H1 (cell line): Measurements from ENCODE around the gene RASAL2. TPM values are rescaled to one million over a fixed set of nuclear protein-coding genes. Genes with fewer than 3 reads are reported as not detected.

Source experiments
- CTCF ChIA-PET: fragments of 300-600 bp; sonication (Branson Sonifier 250); formaldehyde crosslinking; loops from one replicate; lab custom pipeline; 2021; ENCODE audit not compliant: partially characterized antibody; lab: Charles Lee
- POLR2A ChIA-PET: fragments of 300-600 bp; sonication (Branson Sonifier 250); formaldehyde crosslinking; loops from one replicate; lab custom pipeline; 2021; ENCODE audit warnings: inconsistent platforms; ENCODE audit not compliant: partially characterized antibody; lab: Charles Lee
- DNase-seq, 2 experiments: peaks; one replicate each; pipeline versions ENCODE4 v3.0.0 to v3.0.0-alpha.2; 2010 to 2022; ENCODE audit warnings: low spot score in 2 of 2, low read depth in 1 of 2, mixed read lengths in 1 of 2
- FAIRE-seq: peaks from 2 replicates; lab custom pipeline; 2011; peaks lifted over from hg19 to GRCh38; lab: Jason Lieb, UNC
- H2AFZ ChIP-seq: 2 replicates; pipeline ENCODE4 v1.8.1; 2012; ENCODE audit warnings: low read length, inconsistent platforms
- H2AK5ac ChIP-seq: 2 replicates; pipeline ENCODE4 v1.6.1; 2013; ENCODE audit warnings: low read depth, low read length
- H2BK120ac ChIP-seq: replicated peaks from 2 replicates; pipeline ENCODE3; 2013; ENCODE audit warnings: low read depth, low read length, inconsistent platforms
- H2BK12ac ChIP-seq: 2 replicates; pipeline ENCODE4 v1.6.1; 2013; ENCODE audit warnings: low read depth, low read length
- H2BK15ac ChIP-seq: 2 replicates; pipeline ENCODE4 v1.6.1; 2013; ENCODE audit warnings: low read length
- H2BK20ac ChIP-seq: 2 replicates; pipeline ENCODE4 v1.6.1; 2013; ENCODE audit warnings: low read length
- H2BK5ac ChIP-seq: 2 replicates; pipeline ENCODE4 v1.6.1; 2013; ENCODE audit warnings: low read depth, low read length
- H3K14ac ChIP-seq: 2 replicates; pipeline ENCODE4 v1.6.1; 2013; ENCODE audit warnings: inconsistent platforms; ENCODE audit not compliant: insufficient read length
- H3K18ac ChIP-seq: 2 replicates; pipeline ENCODE4 v1.6.1; 2013; ENCODE audit warnings: low read length; ENCODE audit errors: extremely low read depth
- H3K23ac ChIP-seq: 2 replicates; pipeline ENCODE4 v1.6.1; 2013; ENCODE audit warnings: inconsistent platforms; ENCODE audit not compliant: insufficient read length
- H3K23me2 ChIP-seq: 2 replicates; pipeline ENCODE4 v1.6.1; 2013; ENCODE audit warnings: low read depth, low read length
- H3K27ac ChIP-seq: 2 replicates; pipeline ENCODE4 v1.6.1; 2011; ENCODE audit warnings: low read depth, low read length, inconsistent platforms
- H3K27me3 ChIP-seq, 4 experiments: replicated peaks in 1 of 4; 1 replicate in 1 of 4; 2 replicates in 3 of 4; pipeline versions ENCODE4 v1.6.1 to v1.8.1; 2011 to 2013; ENCODE audit warnings: low read length in 3 of 4, mild to moderate bottlenecking in 3 of 4, inconsistent platforms in 2 of 4, mixed read lengths in 2 of 4, moderate library complexity in 1 of 4; ENCODE audit not compliant: control insufficient read depth in 3 of 4, insufficient read depth in 3 of 4; ENCODE audit errors: extremely low read depth in 1 of 4
- H3K36me3 ChIP-seq, 4 experiments: 2 replicates each; pipeline versions ENCODE4 v1.6.1 to v1.8.1; 2011 to 2013; ENCODE audit warnings: mild to moderate bottlenecking in 4 of 4, low read length in 3 of 4, moderate library complexity in 2 of 4, control low read depth in 1 of 4, inconsistent platforms in 1 of 4; ENCODE audit not compliant: insufficient read depth in 4 of 4, control insufficient read depth in 2 of 4
- H3K4ac ChIP-seq: replicated peaks from 2 replicates; pipeline ENCODE3; 2013; ENCODE audit warnings: low read length, low read depth, mixed read lengths, inconsistent platforms; ENCODE audit not compliant: insufficient read length
- H3K4me1 ChIP-seq, 4 experiments: replicated peaks in 1 of 4; 1 replicate in 1 of 4; 2 replicates in 3 of 4; pipeline versions ENCODE4 v1.6.1 to v1.8.1; 2011 to 2013; ENCODE audit warnings: low read length in 3 of 4, inconsistent platforms in 2 of 4, mixed read lengths in 1 of 4; ENCODE audit not compliant: insufficient read depth in 4 of 4, control insufficient read depth in 3 of 4
- H3K4me2 ChIP-seq, 2 experiments: 2 replicates each; pipeline versions ENCODE4 v1.6.1 to v1.8.1; 2011 to 2013; ENCODE audit warnings: low read depth in 2 of 2, low read length in 2 of 2, control low read depth in 1 of 2, inconsistent platforms in 1 of 2, mild to moderate bottlenecking in 1 of 2; ENCODE audit not compliant: insufficient read depth in 1 of 2
- H3K4me3 ChIP-seq, 4 experiments: fragments of 200-600, 300-600 bp in 1 of 4; sonication (generic), shearing (Covaris generic), sonication (Bioruptor Twin) in 1 of 4; 2 replicates each; pipeline versions ENCODE4 v1.5.1 to v1.8.1; 2011 to 2016; ENCODE audit warnings: low read length in 4 of 4, low read depth in 3 of 4, control low read depth in 2 of 4, inconsistent platforms in 2 of 4, mild to moderate bottlenecking in 2 of 4, mixed read lengths in 1 of 4, moderate library complexity in 1 of 4; ENCODE audit not compliant: insufficient read depth in 2 of 4; ENCODE audit errors: extremely low read depth in 1 of 4
- H3K56ac ChIP-seq: replicated peaks from 2 replicates; pipeline ENCODE3; 2013; ENCODE audit warnings: low read depth, mild to moderate bottlenecking, mixed read lengths, low read length, inconsistent platforms; ENCODE audit not compliant: insufficient read length
- H3K79me1 ChIP-seq: 2 replicates; pipeline ENCODE4 v1.6.1; 2013; ENCODE audit warnings: low read depth, low read length, control low read depth
- H3K79me2 ChIP-seq, 2 experiments: 2 replicates each; pipeline versions ENCODE4 v1.6.1 to v1.8.1; 2012 to 2013; ENCODE audit warnings: low read length in 2 of 2, mild to moderate bottlenecking in 2 of 2, inconsistent platforms in 1 of 2; ENCODE audit not compliant: insufficient read depth in 2 of 2, control insufficient read depth in 1 of 2
- H3K9ac ChIP-seq, 4 experiments: replicated peaks in 1 of 4; 1 replicate in 1 of 4; 2 replicates in 3 of 4; pipeline versions ENCODE4 v1.6.1 to v1.8.1; 2011 to 2013; ENCODE audit warnings: low read depth in 3 of 4, low read length in 3 of 4, control low read depth in 2 of 4, mild to moderate bottlenecking in 2 of 4, moderate library complexity in 2 of 4, inconsistent platforms in 1 of 4; ENCODE audit errors: extremely low read depth in 1 of 4
- H3K9me3 ChIP-seq, 2 experiments: 2 replicates each; pipeline versions ENCODE4 v1.6.1 to v1.8.1; 2012 to 2013; ENCODE audit warnings: mild to moderate bottlenecking in 2 of 2, moderate library complexity in 2 of 2, control low read depth in 1 of 2, inconsistent platforms in 1 of 2, low read depth in 1 of 2, low read length in 1 of 2, mixed read lengths in 1 of 2; ENCODE audit not compliant: insufficient read depth in 2 of 2
- H4K20me1 ChIP-seq, 2 experiments: replicated peaks in 1 of 2; 2 replicates each; pipeline versions ENCODE3 to v1.8.1; 2011 to 2013; ENCODE audit warnings: inconsistent platforms in 2 of 2, low read length in 2 of 2, mild to moderate bottlenecking in 1 of 2; ENCODE audit not compliant: insufficient read depth in 2 of 2, control insufficient read depth in 1 of 2
- H4K5ac ChIP-seq: 2 replicates; pipeline ENCODE4 v1.6.1; 2013; ENCODE audit warnings: low read length, low read depth, mixed read lengths, inconsistent platforms; ENCODE audit not compliant: insufficient read length
- H4K8ac ChIP-seq: 2 replicates; pipeline ENCODE4 v1.8.0; 2013; ENCODE audit warnings: mild to moderate bottlenecking, moderate library complexity, low read length, inconsistent platforms; ENCODE audit not compliant: insufficient read depth; ENCODE audit errors: extremely low read depth
- H4K91ac ChIP-seq: replicated peaks from 2 replicates; pipeline ENCODE3; 2013; ENCODE audit warnings: low read length, mixed read lengths, inconsistent platforms; ENCODE audit not compliant: insufficient read length
- CEBPB ChIP-seq: IDR thresholded peaks from 2 replicates; pipeline ENCODE4 v1.6.1; 2012; ENCODE audit warnings: low read depth, low read length
- FOSL1 ChIP-seq: IDR thresholded peaks from 2 replicates; pipeline ENCODE4 v1.6.1; 2011; ENCODE audit warnings: mild to moderate bottlenecking, low read depth, low read length, moderate library complexity; ENCODE audit not compliant: insufficient read depth
- RBBP5 ChIP-seq: IDR thresholded peaks from 2 replicates; pipeline ENCODE4 v1.7.1; 2012; ENCODE audit warnings: low read depth, mild to moderate bottlenecking, inconsistent platforms, low read length, moderate library complexity, borderline replicate concordance
- RFX5 ChIP-seq: IDR thresholded peaks from 2 replicates; pipeline ENCODE4 v1.6.1; 2011; ENCODE audit warnings: low read depth, low read length, improper control_type of control experiment, borderline replicate concordance
- RNF2 ChIP-seq: fragments of 200-900, 300-1000 bp; sonication (generic); IDR thresholded peaks from 2 replicates; pipeline ENCODE4 v1.7.1; 2016; ENCODE audit warnings: borderline replicate concordance, low read depth, mild to moderate bottlenecking, antibody characterized with exemption, low read length; ENCODE audit not compliant: poor library complexity, severe bottlenecking; ENCODE audit errors: missing control alignments
- SP4 ChIP-seq: IDR thresholded peaks from 2 replicates; pipeline ENCODE4 v1.6.1; 2012; ENCODE audit warnings: low read length, inconsistent platforms
- TAF1 ChIP-seq: IDR thresholded peaks from 2 replicates; pipeline ENCODE4 v1.6.1; 2011; ENCODE audit warnings: mild to moderate bottlenecking, low read depth, low read length
- WGBS, 2 experiments: shearing (Covaris generic) in 1 of 2; methylation state at CpG; one replicate each; pipeline versions ENCODE4 v1.1.6 to v1.1.7; 2013 to 2015; ENCODE audit warnings: low lambda C conversion rate in 2 of 2, mixed read lengths in 2 of 2, inconsistent platforms in 1 of 2, low coverage in 1 of 2, missing lambda C conversion rate in 1 of 2; ENCODE audit not compliant: insufficient replicate concordance in 2 of 2, insufficient coverage in 1 of 2, insufficient read length in 1 of 2; ENCODE audit errors: extremely low coverage in 1 of 2, missing lambda C conversion rate in 1 of 2; 5-methylcytosine and 5-hydroxymethylcytosine counted together
- polyA plus RNA-seq, 7 experiments: library from polyadenylated mRNA; depleted of rRNA in 3 of 7; stranded (reverse) in 5 of 7; unstranded in 2 of 7; fragments of >200 nt in 5 of 7; fragments of 200-250 nt in 2 of 7; gene quantifications; 1 replicate in 5 of 7; 2 replicates in 1 of 7; 4 replicates in 1 of 7; pipeline versions ENCODE4 v1.2.1 to v1.2.3, GENCODE V29; 2011 to 2013; ENCODE audit warnings: missing spikeins in 2 of 7, mixed read lengths in 2 of 7
- total RNA-seq: library from RNA; stranded (reverse); fragmentation: NEBNext Ultra II Directional; extraction: Animal tissue kit (Norgen Biotek cat#: 25700); gene quantifications from 2 replicates; pipeline ENCODE4 v1.2.1, GENCODE V29; 2021

Gene RASAL2
- total and polyA plus RNA-seq, 2 of the 8 experiments (the other 6 are each of a cell fraction or from before 2014, with no cell fraction given): 15.9 to 32.5 TPM

GRCh38 chr1:178241057-178241456 lies 147.2 kb downstream of the RASAL2 start:
- no peak overlapping the region for H2BK20ac ChIP-seq
- H2BK120ac ChIP-seq: no peak overlapping the region
- no peak overlapping the region for H4K91ac ChIP-seq
- no peak overlapping the region for H2AK5ac ChIP-seq
- no peak overlapping the region for H4K5ac ChIP-seq
- H3K79me2 ChIP-seq: peaks cover 0 to 49% of the 10 kb centered on the region in 2 experiments; a peak in 2 of 4 replicates
- H3K14ac ChIP-seq: no peak overlapping the region
- peaks cover 0 to 3% (median 0%) of the 10 kb centered on the region in 4 experiments; a peak in 1 of 7 replicates for H3K4me1 ChIP-seq
- H3K36me3 ChIP-seq: no peaks in the 10 kb centered on the region
- H3K79me1 ChIP-seq: no peaks in the 10 kb centered on the region
- H3K23me2 ChIP-seq: no peaks in the 10 kb centered on the region; the same call in 1 of the 2 replicates
- no peak overlapping the region for H2AFZ ChIP-seq
- H3K18ac ChIP-seq: no peak overlapping the region
- ChIA-PET CTCF (interaction anchor here (0.6 to 2.9 kb wide), 15 partner anchors 8 to 1179 kb away, joined by 3 to 14 read pairs (median 4); no protein-coding TSS in a partner anchor), POLR2A (interaction anchor here (1.0 kb wide), 1 partner anchor 27 kb away, joined by 3 read pairs; no protein-coding TSS in a partner anchor)
- H3K27me3 ChIP-seq: no peaks in the 10 kb centered on the region
- H2BK5ac ChIP-seq: no peak overlapping the region
- no peak overlapping the region for H3K23ac ChIP-seq
- no peak for DNase-seq
- no peak for FAIRE-seq
- H3K4ac ChIP-seq: no peak overlapping the region
- TF ChIP-seq RFX5 (no peak), RBBP5 (no peak), SP4 (no peak), TAF1 (no peak), FOSL1 (no peak), RNF2 (no peak), CEBPB (no peak)
- H2BK12ac ChIP-seq: no peak overlapping the region
- H3K4me3 ChIP-seq: no peak overlapping the region
- WGBS, 2 experiments: 88% methylated on average over 1 of the region's 1 CpG; no CpG with 5 or more reads in 1 of the 2 experiments
- H3K4me2 ChIP-seq: no peak overlapping the region
- no peak overlapping the region for H2BK15ac ChIP-seq
- no peaks in the 10 kb centered on the region for H4K20me1 ChIP-seq
- H3K27ac ChIP-seq: no peak overlapping the region
- H4K8ac ChIP-seq: no peak overlapping the region
- H3K56ac ChIP-seq: no peak overlapping the region
- H3K9ac ChIP-seq: no peak overlapping the region
- no peaks in the 10 kb centered on the region for H3K9me3 ChIP-seq
